ENCODE data around the gene ASIC3.
A peak's percentile ranks its signal among the peaks of the same experiment; 100 is the strongest.
"Not testable (repeated sequence)": the region's sequence is repeated elsewhere in the genome, so short reads cannot be mapped to it uniquely, and the experiment has no call there.

ASIC3 gene

DNA sequence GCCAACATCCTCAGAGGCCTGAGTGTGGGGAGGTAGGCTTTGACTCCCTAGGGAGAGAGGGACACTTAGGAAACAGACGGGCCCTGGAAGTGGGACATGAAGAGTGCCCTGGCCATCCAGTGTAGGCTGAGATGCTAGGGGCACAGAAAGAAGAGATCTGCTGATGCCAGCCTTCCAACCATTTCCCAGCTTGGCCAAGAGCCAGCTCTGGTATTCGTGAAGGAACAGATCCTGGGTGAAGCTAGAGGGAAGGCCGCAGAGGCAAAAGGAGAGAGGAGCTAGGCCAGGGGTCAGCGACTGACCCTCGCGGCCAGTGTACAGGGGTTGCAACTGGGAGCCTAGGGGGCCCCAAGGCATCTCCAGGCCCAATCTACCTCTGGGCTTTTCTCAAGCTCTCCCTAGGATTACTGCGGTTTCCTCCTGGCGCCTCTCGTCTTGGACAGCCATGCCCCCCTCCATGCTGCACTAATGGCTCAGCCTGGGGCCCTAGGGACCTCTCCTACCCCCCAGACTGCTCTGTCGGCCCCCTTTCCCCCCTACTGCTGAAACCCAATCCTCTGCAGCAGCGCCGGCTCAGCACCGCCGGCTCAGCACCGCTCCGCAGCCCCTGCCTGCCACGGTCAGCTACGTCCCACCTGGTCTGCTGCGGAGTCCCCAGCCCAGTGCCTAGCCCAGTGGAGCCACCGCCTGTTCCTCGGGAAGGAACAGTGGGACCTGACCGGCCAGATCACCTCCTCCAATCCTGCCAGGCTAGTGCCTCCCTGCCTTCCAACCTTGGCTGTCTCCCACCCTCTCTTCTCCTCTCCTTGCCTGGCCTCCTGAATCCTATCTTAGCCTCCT lies at the start of gene ASIC3:
Gene ASIC3 (plus strand): TSS at position 556 of the 840 bp plus-strand sequence. CDS start 355 bp downstream, outside the sequence.
- DNase-seq: no peak

DNA sequence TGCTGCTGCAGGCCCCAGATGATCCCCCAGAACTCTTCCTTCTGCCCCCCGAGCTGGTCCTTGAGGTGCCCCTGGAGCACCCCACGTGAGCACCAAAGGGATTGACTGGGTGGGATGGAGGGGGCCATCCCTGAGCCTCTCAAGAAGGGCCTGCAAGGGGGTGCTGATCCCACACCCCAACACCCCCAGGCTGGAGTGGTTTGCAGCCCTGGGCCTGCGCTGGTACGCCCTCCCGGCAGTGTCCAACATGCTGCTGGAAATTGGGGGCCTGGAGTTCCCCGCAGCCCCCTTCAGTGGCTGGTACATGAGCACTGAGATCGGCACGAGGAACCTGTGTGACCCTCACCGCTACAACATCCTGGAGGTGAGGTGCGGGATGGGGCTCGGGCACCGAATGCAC lies 49.3 kb upstream of the ASIC3 start:
- DNase-seq: no peak

DNA sequence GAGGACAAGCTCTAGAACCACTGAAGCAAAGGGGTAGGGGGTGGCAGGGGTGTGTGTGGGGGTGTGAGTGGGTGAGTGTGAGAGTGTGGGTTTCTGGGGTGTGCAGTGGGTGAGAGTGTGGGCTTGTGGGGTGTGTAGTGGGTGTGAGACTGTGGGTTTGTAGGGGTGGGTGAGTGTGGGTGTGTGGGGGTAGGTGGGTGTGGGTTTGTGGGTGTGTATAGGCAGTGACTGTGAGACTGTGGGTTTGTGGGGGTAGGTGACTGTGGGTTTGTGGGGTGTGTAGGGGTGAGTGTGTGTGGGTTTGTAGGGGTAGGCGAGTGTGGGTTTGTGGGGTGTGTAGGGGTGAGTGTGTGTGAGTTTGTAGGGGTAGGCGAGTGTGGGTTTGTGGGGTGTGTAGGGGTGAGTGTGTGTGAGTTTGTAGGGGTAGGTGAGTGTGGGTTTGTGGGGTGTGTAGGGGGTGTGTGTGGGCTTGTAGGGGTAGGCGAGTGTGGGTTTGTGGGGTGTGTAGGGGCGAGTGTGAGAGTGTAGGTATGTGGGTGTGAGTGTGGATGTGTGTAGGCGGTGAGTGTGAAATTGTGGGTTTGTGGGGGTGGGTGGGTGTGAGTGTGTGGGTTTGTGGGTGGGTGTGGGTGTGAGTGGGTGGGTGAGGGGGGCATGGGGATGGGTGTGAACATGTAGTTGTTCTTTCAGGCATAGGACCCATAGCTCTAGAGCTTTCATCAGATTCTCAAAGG lies 48.7 kb upstream of the ASIC3 start:
- DNase-seq: no peak

DNA sequence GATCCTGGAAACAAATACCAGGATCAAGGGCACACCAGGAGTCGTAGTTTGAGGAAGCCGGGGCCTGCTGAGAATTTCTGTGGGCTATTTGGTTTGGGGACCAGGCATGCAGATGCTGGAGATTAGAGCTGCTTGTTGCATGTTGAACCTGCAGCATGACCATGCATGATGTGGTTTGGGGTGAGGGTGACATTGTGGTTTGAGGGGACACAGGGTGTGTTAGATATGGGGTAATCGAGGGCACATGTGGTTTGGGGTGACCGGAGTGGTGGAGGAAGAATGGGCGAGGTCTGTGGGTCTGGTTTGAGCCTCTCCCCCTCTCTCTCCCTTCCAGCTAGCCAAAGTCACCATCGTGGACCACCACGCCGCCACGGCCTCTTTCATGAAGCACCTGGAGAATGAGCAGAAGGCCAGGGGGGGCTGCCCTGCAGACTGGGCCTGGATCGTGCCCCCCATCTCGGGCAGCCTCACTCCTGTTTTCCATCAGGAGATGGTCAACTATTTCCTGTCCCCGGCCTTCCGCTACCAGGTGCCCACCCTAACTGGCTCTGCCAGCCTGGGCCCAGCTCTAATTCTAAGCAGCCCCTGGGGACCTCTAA lies 47.3 kb upstream of the ASIC3 start:
- DNase-seq: no peak

DNA sequence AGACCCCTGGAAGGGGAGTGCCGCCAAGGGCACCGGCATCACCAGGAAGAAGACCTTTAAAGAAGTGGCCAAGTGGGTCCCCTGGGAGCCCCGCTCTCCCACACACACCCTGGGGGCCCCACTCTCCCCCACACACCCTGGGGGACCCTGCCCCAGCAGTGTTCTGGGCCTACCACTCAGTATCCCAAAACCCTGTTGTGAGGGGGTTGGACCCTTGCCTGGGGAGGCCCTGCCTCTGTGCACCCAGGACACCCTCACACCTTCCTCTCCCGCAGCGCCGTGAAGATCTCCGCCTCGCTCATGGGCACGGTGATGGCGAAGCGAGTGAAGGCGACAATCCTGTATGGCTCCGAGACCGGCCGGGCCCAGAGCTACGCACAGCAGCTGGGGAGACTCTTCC lies 46.8 kb upstream of the ASIC3 start:
- no peak for DNase-seq

DNA sequence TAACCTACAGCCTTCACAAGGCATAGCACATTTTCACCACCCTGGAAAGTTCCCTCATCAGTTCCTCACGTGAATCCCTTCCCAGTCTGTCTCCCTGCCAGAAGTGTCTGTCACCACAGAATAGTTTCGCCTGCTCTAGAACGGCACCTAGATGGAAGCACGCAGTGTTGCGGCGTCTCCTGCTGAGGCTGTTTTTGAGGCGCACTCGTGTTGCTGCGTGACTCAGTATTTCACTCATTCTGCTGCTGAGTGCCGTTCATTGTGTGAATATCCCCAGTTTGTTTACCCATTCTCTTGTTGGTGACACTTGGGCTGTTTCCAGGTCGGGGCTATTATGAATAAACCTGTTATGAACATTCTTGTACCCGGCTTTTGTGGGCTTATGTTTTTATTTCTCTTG lies 44.8 kb upstream of the ASIC3 start:
- no peak for DNase-seq

DNA sequence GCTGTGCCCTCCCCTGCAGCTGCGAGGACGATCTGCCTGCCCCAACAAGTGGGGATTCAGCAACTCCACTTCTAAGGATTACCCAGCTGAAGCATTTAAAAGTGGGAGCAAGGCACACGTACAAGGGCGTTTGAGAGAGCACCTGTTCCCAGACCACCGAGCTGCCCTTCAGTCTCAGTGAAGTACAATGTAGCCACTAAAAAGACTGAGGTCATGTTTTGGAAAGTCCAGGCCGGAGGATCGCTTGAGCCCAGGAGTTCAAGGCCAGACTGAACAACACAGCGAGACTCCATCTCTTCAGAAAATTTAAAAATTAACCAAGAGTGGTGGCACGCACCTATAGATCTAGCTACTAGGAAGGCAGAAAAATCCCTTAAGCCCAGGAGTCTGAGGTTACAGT lies 42.8 kb upstream of the ASIC3 start:
- no peak for DNase-seq

DNA sequence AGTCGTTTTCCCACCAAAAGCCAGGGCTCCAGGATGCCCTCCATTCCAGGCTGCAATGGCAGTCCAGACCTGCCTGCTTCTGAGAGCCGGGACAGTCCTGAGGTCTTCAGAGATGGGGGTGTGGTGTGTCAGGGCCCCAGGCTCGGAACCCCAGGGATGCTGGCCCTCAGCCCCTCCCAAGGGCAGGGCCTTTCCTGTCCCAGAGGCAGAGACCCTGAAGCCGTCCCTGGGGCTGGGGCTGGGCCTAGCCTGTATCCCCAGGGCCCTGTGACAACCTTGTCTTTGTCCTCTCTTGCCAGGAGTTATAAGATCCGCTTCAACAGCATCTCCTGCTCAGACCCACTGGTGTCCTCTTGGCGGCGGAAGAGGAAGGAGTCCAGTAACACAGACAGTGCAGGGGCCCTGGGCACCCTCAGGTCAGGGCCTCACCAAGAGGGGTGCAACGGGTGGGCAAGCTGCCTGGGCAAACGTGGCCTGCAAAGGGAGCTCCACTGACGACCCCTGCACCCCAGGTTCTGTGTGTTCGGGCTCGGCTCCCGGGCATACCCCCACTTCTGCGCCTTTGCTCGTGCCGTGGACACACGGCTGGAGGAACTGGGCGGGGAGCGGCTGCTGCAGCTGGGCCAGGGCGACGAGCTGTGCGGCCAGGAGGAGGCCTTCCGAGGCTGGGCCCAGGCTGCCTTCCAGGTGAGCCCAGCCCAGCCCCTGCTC lies 41.6 kb upstream of the ASIC3 start:
- no peak for DNase-seq

DNA sequence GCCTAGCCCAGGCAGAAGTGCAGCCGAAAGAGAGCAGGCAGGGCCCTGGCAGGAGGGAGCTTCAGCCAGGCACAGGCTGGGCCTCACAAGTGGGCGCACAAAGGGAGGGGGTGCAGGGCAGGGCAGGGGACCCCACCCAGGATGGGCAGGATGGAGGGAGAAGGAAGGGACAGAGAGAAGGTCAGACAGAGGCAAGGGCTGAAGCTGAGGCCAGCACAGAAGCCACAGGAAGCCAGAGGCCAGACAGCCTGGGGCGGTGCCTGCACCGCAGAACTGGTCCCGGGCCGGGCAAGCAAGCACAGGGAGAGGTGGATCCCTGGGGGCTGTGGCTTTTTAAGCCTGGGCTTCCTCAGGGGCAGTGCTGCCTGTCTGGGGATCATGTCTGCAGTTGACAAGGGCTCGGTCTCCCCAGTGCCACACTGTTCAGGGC lies 40.8 kb upstream of the ASIC3 start:
- no peak for DNase-seq

DNA sequence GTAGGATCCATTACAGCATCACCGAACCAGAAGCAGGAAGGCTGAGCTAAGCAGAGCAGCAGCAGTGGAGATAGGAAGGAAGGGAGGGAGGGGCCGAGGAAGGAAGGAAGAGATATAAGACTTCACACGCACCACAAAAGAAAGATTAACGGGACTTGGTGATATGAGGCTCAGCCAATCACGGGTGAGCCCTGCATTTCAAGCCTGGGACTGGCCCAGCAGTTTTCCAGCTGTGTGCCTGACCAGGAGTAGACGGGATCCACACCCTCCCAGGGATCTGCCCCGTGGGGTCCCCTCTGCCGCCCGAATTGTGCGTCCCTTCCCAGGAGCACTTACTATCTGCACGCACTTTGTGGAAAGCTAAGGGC lies 40.2 kb upstream of the ASIC3 start:
- DNase-seq: no peak

DNA sequence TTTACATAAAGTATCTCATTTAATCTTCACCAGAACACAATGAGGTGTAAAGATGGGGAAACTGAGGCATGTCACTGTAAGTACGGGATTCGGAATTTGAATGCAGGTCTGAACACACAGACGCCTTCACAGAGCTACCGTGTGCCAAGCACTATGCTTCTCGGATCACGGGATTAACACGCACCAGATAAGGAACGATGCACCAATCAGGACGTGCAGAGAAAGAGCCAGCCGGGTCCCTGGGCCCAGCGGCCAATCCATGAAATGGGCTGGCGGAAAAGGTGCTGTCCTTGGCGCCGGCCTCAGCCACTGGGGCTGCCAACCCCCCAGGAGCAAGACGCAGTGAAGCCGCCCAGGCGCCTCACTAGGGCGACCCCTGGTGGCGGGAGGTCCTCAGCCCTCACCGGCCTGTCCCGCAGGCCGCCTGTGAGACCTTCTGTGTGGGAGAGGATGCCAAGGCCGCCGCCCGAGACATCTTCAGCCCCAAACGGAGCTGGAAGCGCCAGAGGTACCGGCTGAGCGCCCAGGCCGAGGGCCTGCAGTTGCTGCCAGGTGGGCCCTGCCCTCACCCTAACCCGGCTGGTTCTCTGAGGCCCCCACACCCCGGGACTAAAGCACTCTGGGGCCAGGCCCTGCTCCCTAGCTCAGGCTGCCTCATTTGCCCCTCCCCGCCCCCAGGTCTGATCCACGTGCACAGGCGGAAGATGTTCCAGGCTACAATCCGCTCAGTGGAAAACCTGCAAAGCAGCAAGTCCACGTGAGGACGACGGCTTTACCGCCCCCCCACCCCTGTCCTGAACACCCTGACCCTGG lies 39.6 kb upstream of the ASIC3 start:
- peak; percentile 65 for DNase-seq

DNA sequence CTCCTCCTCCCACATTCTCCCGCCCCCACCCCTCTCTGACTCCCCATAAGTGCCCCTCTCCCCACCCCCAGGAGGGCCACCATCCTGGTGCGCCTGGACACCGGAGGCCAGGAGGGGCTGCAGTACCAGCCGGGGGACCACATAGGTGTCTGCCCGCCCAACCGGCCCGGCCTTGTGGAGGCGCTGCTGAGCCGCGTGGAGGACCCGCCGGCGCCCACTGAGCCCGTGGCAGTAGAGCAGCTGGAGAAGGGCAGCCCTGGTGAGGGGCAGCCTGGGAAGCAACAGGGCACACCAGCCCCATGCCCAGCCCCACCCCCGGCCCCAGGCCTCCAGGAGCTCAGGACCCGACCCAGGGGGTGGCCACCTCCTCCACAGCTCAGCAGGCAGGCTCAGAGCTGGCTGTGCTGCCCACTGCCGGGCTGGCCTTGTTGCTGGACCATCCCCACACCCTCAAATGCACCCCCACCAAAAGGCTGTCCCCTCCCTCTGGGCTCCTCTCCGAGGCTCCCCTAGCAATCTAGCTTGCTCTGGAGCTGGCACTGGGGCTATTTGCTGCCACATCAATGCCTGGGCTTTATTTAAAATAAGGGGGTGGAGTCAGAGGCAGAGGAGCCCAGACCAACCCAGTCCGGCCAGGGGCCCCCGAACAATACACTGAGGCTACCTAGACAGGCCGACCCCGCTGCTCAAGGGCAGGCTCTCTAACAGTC lies 38.8 kb upstream of the ASIC3 start:
- no peak for DNase-seq

DNA sequence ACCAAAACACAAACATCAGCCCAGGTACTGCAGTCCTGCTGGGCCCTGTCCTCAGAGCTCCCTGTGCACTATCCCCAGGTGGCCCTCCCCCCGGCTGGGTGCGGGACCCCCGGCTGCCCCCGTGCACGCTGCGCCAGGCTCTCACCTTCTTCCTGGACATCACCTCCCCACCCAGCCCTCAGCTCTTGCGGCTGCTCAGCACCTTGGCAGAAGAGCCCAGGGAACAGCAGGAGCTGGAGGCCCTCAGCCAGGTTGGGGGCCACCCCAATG lies 38.4 kb upstream of the ASIC3 start:
- DNase-seq: no peak

DNA sequence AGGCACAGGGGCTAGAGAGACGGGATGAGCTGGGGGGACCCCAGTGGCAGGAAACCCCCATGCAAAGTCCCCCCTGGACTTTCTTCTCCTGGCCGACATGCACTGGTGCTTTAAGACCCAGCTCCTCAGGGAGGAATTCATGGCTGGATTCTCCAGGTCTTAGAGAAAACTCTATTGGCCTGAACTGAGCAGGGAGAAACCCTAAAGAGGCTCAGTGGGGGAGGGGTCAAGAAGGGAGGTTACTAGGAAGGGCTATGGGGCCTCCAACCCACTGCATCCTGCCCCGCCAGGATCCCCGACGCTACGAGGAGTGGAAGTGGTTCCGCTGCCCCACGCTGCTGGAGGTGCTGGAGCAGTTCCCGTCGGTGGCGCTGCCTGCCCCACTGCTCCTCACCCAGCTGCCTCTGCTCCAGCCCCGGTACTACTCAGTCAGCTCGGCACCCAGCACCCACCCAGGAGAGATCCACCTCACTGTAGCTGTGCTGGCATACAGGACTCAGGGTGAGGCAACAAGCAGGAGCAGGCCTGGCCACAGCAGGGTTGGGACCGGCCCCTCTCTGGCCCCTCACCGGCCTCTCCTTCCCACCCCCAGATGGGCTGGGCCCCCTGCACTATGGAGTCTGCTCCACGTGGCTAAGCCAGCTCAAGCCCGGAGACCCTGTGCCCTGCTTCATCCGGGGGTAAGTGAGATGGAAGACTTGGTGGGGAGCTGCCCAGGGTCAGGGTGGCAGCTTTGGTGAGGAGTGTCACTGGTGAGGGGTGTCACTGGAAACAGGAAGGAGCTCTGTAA lies 37.8 kb upstream of the ASIC3 start:
- DNase-seq: no peak

DNA sequence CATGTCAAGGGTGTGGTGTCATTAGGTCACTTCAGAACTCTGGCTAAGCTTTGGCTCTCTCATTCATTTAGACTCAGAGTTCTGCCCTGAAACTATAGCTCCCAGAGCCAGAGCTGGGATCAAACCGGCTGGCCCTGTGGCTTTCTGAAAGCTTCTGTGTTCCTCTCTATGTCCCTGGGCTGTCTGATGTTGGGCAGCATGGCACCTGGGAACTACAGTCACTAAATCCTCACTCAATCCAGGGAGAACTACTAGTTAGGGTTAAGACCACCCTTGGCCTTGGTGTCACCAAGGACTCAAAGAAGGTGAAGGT lies 37.3 kb upstream of the ASIC3 start:
- DNase-seq: no peak

DNA sequence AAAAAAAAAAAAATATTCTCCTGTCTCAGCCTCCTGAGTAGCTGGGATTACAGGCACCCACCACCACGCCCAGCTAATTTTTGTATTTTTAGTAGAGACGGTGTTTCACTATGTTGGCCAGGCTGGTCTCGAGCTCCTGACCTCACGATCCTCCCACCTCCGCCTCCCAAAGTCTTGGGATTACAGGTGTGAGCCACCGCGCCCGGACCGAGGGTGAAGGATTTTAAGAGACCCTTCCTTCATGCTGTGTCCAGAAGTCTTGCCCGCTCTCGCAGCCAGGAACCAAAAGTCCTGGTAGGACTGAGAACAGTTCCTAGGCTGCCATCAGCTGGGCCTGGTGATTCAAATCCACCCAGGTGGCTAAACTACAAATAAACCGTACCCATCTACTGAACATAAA lies 36.7 kb upstream of the ASIC3 start:
- not testable (repeated sequence) for DNase-seq

DNA sequence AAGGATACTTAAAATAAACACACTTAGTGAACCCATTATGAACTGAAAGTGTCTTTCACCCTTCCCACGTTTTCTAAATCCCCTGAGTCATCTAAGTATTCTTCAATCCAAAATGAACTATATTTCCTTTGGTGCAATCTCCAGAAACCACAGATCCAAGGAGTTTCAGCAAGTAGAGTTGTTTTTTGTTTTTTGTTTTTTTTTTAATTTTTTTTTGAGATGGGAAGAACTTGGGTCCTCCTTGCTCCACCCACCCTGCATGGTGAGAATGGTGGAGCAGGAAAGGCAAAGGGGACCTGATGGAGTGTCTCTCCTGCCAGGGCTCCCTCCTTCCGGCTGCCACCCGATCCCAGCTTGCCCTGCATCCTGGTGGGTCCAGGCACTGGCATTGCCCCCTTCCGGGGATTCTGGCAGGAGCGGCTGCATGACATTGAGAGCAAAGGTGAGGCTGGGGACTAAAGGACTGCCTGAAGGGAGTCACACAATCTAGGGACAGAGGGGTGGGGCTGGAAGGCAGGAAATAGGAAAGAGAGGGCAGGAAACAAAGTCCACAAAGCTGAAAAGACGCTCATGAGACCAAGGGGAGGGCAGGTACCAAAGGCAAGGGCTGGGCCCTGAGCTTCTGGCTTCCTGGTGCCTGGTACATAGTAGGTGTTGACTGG lies 36.2 kb upstream of the ASIC3 start:
- no peak for DNase-seq

DNA sequence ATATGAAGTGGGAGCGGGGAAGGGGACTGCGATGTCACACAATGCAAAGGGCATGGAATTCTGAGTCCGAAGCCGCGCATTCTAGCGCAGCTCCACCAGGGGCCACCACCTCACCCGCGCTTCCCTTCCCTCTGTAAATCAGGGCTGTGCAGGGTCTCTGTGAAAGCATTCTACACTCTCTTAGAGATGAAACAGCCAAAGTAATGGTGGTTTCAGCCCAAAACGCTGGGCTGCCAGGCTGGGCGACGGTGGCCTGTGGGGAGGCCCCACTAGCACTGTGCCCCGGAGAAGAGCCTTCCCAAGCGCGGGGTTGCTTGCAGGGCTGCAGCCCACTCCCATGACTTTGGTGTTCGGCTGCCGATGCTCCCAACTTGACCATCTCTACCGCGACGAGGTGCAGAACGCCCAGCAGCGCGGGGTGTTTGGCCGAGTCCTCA lies 35.4 kb upstream of the ASIC3 start:
- no peak for DNase-seq

DNA sequence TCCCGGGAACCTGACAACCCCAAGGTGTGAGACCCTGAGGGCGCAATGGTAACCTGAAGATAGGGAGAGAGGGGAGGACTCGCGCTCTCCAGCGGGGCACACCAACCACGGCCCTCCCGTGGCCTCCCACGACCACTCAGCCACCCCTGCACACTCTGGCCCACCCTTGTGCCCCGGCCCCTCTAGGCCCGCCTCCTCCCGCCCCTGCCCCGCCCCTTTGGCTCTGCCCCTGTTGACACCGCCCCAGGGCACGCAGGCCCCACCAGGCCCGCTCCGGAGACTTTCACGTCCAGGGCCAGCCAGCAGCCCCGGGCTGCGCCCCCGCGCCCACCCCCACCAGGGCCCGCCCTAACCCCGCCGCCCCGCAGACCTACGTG lies 35.0 kb upstream of the ASIC3 start:
- DNase-seq: no peak

DNA sequence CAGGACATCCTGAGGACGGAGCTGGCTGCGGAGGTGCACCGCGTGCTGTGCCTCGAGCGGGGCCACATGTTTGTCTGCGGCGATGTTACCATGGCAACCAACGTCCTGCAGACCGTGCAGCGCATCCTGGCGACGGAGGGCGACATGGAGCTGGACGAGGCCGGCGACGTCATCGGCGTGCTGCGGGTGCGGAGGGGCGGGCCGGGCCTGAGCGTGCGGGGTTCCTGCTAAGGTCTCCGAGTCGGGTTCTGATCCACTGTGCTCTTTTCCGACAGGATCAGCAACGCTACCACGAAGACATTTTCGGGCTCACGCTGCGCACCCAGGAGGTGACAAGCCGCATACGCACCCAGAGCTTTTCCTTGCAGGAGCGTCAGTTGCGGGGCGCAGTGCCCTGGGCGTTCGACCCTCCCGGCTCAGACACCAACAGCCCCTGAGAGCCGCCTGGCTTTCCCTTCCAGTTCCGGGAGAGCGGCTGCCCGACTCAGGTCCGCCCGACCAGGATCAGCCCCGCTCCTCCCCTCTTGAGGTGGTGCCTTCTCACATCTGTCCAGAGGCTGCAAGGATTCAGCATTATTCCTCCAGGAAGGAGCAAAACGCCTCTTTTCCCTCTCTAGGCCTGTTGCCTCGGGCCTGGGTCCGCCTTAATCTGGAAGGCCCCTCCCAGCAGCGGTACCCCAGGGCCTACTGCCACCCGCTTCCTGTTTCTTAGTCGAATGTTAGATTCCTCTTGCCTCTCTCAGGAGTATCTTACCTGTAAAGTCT lies 34.4 kb upstream of the ASIC3 start:
- peak; percentile 79 for DNase-seq

Data from activated CD4-positive, alpha-beta T cell treated with anti-CD3 and anti-CD28 coated beads for 1 hour (primary cell).